ENCODE results near the gene MYH7.

Gene MYH7

DNA sequence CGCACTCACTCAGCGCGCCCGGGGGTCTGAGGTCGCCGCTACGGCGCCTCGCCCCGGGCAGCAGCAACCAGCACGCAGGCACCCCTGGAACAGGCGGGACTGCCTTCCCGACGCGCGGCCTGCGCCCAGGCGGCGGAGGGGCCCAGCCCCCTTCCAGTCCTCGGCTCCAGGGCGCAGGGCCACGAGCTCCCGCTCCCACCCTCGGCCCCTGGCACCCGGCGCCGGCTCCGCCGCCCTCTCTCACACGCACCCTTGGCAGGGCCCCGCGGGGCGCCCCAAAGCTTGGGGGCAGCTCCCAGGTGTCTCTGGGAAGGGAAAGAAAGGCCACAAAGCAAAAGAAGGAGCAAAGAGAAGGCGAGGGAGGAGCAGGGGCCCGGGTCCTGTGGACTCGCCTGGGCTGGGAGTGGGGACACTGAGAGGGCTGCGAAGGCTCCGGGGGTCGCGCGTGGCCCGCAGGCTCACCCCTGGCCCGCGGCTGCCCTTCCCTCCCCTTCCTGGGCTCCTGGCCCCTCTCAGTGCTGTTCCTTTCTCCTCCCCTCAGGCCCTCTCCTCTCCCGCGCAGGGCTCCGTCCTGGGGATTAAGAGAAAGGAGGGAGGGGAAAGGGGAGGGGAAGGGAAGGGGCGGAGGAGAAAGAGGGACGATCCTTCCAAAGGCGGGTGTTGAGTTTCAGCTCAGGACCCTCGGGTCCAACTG lies 69.6 kb downstream of the MYH7 start:
- DNase-seq = no peak

DNA sequence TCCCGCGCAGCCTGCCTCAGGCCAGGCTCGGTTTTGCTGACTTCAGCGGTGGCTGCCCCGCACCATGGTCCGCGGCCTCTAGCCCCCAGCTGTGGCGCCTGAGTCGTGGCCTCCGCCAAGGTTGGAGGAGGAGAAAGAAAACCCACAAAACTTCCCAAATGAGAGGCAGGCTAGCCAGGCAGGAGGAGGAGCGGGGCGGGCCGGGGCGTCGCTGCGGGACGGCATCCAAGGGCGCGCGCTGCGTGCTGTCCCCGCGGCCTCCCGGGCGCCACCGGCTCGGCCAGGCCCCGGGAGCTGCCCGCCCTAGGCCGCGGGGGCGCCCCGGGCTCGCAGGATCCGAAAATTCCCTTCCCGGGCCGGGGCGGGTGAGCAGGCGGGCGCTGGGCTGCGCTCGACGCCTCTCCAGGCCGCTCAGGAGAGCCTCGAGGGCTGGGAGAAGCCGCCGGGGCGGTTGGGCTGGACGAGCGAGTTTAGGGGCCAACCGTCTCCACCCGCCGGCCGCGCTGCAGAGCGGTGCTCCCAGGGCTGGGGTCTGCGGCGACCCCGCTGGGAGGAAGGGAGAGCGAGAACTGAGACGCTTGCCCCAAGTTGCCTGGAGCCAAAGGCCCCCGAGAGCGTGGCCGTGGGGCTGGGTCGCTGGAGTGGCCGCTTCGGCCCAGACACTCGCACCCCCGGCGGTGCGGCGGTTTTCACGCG lies 70.3 kb downstream of the MYH7 start, which contains the start of gene EFS:
Gene EFS, minus strand, starts transcription at position 137 of the 696 bp plus-strand sequence. CDS start 147 bp downstream, outside the sequence.
- DNase-seq = no peak

DNA sequence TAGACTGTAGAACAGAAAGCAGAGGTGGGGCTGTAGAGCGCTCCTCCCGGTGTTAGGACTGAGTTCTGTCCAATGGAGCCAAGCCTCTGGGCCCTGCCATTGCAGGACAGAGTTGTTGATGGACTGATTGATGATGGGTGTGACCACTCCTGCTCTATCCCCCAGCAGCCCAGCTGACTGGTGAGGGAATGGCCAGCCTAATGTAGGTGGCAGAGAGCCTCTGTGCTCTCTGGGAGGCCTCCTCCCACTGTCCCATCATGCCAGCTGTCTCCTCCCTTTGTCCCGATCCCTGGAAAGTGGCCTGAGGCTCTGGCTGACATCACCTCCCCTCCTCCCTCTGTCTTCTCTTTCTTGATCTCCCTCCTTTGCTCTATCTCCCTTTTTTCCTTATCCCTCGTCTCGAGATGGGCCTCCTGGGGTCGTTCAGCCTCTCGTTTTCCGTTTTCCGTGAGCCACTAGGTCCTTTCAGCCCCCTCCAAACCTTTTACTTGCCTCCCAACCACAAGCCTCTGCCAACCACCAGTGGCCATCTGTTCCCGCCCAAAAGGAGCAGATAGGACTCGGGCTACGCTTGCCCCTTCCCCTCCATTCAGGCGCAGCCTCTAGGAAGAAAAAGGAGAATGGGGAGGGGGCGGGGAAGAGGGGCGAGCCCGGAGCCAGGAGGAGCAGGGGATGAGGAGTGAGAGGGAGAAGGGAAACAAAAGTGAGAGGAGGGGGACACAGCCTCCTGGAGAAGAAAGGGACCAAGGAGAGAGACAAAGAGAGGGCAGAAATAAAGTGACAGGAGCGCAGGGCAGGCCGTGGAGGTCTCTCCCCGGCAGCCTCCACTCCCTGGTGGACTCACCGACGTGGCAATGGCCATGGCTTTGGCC lies 71.1 kb downstream of the MYH7 start:
- no peak for DNase-seq

All from central memory CD4-positive, alpha-beta T cell (primary cell).